HG03442 (cell line): ENCODE results near the gene DGKI.

Experiments used
- ATAC-seq: cut with Tn5 transposase; IDR thresholded peaks from one replicate; pipeline ENCODE4 v1.9.1; 2021; ENCODE audit warnings: mild to moderate bottlenecking, moderate library complexity; ENCODE audit not compliant: unreplicated experiment

Gene DGKI

DNA sequence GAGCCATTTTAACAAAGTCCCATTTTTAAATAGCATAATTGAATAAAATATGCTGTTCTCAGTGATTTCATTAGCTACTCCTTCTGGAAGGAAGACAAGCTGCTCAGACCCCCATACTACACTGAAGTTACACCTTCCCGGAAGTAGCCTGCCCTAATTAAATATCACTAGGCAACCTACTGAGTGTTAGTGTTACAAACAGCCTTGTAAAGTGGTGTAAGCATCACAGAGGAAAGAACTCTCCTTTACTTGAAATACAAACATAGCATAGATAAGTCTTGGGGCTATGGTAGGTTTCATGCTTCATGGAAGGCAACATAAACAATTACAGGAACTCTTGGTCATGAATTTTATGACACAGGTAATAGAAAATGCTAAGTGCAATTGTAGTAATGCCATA is 459.8 kb downstream of the DGKI start:
- no peak for ATAC-seq

DNA sequence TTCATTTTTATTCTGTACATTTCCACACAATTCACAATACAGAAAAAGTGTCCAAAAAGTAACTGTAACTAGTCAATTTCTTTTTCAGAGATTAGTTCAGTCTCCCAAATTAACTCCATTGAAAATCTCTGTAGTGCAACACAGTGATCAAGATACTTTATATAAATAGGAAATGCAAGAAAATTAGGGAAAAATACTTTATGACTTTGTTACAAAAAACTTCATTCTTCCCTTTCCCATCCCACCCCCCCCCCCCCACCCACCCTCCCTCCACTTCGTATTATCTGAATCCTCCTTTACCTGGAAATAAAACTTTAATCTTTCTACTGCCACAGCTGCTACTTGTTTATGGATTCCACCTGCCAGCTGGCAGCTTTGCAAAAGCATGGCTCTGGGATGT is 465.7 kb downstream of the DGKI start:
- no peak for ATAC-seq

DNA sequence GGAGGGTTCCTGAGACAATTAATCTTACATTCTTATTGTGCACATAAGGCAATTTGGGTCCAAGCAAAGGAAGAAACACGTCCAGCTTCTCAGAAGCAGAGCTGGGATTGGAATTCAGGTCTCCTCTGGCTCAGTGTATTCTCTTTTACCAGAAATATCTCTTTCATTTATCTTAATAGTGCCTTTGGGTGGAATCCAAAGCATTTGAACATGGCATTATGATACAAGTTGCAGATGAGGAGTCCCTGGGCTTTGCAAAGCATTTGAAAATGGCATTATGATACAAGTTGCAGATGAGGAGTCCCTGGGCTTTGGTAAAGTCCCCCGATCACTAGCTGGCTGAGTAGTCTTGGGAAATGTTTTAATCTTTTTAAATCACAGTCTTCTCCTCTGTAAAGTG is 473.3 kb downstream of the DGKI start:
- no peak for ATAC-seq

DNA sequence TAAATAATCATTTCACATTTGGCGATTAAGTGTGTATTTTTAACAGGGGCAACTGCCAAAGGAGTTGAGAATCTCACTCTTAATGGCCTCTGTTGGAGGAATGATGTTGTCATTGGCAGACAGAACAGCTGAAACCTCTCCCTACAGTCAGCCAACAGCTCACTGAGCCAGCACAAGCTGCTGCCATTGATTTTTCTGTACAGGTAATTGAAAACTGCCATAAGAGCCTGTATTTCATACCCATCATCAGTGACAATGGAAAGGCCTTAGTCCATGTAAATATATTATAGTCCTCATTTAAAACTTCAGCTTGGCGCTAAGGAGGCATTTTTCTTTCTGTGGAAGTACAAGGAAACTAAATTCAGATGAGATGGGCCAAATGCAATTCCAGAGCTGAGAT is 475.2 kb downstream of the DGKI start:
- ATAC-seq: no peak

DNA sequence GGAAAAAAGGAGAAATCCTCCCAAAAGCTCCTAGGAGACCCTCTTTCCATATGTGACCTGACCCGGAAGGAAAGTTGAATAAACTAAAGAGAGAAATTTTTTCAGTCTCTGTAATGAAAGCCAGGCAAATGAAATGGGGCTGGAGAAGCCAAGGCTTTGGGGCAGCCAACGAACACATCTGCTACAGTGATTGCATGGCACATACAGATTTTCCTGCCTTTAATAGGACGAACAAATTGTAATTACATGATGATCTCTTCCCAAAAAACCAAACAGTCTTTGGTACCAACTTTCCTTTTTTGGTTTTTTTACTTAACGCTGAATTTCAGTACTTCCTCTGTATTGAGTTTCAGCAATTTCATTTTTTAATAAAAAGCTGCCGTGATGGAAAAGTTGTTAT is 479.8 kb downstream of the DGKI start:
- no peak for ATAC-seq

DNA sequence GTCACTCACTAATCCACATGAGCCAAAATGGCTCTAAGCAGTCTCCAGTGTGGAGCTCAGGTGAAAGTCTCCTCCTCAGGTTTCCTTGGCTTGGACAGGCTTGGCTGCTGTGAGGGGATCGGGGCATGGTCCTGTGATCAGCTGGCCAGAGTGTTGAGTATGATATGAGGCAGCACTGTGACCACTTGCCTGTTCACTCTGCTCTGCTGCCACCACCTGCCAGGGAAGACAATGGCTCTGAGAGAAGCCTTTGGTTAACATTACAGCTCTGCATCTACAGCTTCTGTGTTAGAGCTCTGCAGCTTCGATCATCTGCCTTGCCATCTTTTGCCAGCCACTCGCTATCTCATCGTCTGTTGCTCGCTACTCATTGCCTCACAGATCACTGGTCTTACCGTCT is 483.1 kb downstream of the DGKI start:
- no peak for ATAC-seq

DNA sequence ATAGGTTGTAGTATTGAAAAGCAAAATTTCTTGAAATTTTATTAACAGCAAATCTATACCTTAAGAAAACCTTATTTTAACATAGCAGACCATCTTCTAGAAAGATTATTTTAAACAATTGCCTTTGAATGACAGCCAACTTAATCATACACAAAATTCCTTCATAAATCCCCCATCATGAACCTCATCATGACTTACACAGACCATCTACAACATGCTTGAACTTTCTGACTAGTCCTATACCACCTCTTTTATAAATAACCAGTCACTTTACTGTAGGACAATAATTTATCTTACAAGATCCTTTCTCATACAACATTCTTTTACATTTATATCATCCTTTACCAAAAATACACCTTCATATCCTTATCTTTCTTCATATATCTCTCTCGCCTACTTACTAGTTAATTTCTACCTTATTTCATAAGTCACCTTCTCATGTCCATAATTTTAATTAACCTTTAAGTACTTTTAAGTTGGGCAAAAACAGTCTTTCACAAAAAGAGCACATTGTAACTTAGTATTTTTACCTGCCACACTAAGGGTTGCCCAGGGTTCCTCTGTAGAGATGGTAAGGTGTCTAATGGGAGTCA is 486.6 kb downstream of the DGKI start:
- no peak for ATAC-seq

DNA sequence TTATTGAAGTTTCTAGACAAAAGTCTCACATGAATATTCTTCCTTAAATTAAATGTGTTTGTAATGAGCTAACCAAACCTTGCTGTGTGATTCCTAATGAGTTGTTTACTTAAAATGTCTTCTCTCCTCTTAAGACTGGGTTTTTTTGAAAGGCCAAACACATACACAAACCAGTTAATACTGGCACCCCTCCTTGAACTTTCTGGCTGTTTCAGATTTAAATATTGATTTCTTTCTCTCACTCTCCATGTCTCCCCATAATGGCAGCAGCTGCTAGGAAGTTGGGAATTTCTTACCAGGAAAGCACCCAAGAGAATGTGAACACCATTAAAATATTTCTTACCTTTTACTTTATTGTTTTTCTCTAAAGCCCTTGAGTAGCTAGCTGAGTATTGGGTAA is 491.8 kb downstream of the DGKI start:
- no peak for ATAC-seq

DNA sequence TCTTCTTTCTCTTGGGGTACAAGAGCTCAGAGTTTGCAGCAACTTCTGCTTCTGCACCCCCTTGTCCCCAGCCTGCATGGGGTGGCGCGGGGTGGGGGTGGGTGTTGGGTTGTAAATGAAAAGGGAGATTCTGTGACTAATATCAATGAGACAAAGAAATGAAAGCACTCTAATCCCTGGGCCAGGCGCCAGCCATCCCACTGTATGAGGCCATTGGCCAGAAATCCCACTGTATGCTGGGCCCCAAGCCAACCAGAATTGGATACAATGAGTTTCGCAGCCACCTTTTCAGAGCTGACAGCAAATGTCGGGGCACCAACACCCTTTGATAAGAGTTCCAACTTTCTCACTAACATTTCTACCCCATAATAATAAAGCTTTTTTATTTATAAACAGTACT is 492.4 kb downstream of the DGKI start:
- ATAC-seq: no peak

DNA sequence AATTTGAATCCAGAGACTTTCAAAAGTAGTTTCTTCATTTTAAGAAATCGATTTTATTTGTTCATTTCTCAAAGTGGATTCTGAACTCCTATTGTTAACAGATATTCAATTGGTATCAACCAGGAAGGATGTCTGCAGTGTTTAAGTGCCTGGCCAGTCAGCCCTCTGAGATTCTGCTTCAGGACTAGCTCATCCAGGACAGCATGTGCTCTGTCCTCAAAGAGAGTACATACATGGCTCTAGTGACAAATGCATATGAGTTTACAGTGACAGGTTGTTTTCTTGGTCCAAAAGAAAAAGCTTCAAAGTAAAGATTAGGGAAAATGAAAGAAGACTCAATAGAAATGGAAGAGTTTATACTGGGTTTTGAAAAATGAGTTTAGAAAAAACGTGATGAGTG is 494.8 kb downstream of the DGKI start:
- ATAC-seq: no peak

DNA sequence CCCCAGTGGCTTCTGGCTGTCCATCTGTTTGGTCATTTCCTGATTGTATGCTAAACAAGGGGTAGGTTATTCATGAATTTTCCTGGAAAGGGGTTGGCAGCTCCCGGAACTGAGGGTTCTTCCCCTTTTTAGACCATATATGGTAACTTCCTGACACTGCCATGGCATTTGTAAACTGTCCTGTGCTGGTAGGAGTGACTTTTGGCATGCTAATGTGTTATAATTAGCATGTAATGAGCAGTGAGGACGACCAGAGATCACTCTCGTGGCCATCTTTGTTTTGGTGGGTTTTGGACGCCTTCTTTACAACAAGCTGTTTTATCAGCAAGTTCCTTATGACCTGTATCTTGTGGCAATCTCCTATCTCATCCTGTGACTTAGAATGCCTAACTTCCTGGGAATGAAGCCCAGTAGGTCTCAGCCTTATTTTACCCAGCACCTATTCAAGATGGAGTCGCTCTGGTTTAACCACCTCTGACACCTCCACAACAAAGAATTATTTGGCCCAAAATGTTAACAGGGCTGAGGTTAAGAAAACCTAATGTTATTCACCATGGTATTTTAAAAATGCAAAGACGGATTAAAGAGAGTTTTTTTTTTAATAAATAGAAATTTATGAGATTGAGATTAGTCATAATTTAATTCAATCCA is 500.9 kb downstream of the DGKI start:
- no peak for ATAC-seq

DNA sequence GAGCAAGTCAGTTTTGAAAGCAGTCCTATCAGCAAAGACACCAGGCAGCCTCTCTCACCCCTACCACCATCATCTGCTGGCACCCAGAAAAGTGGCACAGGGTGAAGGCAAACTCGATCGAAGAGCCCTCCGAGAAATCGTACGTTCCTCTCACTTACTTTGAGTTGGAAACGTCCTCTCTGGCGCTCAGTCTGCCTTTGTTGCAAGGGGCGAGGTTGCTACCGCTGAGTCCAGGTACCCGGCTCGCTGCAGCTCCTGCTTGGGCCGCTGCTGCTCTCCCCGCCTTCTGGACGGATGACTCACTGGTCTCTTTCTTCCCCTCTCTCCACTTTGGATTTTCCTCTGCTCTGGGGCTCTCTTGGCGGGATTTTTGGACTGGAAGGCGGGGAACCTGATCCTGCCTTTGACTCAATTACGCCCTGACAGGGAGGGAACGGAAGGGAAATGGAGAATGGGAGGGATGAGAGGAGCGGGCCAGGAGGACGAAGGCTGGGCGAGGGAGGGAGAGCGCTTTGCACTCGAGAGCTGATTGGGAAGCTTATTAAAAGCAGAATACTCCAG is 503.4 kb downstream of the DGKI start, which contains the start of gene PTN:
Gene PTN (minus strand): TSS at position 453 of the 561 bp plus-strand sequence. CDS start 88,760 bp downstream, outside the sequence.
- no peak for ATAC-seq

DNA sequence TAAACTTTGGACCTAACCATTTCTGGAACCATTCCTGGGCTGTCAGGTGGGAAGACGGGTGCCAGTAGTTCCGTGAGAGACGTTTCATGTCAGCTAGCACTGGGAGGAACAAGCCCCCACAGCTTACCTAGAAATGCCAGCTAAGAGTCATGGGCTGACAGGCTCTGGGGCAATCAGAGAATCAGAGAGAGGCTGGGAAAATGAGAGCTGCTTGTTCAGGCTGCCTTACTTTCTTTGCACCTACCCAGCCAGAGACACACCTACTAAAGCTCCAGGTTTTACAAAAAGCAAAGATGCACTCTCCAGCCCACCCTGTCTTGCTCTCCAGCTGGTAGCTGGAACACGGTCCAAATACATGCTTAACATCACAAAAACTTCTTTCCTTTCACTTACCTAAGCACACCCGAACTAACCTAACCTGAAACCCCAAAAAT is 503.9 kb downstream of the DGKI start:
- no peak for ATAC-seq

DNA sequence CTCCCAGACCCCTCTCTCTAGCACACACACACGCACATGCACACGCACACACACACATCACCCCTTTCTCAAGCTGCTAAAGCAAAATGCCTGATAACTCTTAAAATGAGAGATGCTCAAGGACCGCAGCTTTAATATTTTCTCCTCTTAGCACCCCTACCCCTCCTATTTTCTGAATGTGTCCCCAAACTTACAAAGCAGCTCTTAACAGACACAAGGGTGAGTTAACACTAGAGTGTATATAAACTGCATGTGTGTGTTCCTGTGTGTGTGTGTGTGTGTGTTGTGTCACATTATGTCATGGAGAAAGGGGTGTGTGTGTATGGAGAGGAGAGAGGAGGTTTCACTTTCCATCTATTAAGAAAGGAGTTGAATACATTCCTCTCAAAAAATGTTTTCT is 504.5 kb downstream of the DGKI start:
- ATAC-seq: no peak

DNA sequence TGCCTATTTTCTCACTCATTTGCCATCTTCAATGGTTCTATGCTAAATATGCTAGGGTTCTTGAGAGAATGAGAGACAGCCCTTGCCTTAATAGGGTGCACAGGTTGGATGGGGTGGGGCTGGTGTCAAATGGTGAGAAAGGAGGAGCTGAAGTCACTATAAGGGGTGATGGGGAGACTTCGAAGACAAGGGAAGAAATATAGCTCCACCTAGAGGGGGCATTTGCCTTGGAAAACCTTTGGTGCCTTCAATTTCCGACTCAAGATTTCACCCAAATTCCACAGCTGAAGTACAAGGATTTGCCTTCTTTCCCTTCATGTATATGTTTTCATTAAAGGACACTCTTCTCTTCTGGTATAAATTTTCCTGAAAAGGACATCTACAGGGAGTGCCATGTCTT is 508.9 kb downstream of the DGKI start:
- ATAC-seq: no peak

DNA sequence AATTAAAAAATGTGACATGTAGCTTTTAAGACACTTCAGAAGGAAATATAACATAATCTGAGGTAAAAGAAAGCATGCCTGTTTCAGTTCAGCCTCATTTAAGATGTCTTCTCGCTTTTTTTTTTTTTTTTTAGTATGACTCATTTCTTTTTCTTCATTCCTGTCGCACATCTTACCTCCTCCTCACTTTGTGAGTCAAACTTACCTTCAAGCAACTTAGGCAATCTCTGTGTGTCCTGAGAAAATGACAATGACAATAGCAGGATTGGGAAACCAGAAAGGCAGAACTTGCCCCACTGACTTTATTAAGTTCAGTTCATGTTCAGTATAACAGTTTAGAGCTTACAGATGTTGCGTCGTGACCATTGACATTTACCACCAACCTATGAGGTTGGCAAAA is 511.0 kb downstream of the DGKI start:
- ATAC-seq: no peak

DNA sequence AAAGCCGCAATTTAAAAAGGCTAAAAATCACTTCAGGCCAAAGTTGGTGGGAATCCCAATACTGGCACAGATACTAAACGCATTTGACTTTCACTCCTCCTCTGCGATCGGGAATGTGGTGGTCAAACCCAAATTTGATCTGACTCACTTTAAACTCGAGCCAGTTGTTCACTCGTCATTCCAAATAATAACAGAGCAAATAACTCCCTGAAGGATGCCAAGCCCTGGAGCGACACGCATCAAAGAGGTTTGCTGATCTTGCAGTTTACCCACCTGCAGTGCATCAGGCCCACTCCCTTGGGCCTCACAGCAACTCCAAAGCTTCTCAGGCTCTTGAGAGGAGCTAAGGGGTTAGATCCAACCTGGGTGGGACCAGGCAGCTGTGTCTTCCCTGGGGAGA is 515.4 kb downstream of the DGKI start:
- no peak for ATAC-seq
